CD14-positive monocyte (primary cell): ENCODE measurements around the gene KDM6A. TPM values are rescaled to one million over a fixed set of nuclear protein-coding genes. Genes with fewer than 3 reads are reported as not detected.
"Not testable (repeated sequence)": the region's sequence is repeated elsewhere in the genome, so short reads cannot be mapped to it uniquely, and the experiment has no call there.

Experiments
- DNase-seq, 3 donors: peaks; one replicate each; pipeline ENCODE4 v3.0.0-alpha.2; 2011 to 2022
- H2AFZ ChIP-seq: 2 replicates; pipeline ENCODE4 v1.6.0; 2012; ENCODE audit warnings: mild to moderate bottlenecking, low read depth, low read length, inconsistent platforms; ENCODE audit not compliant: insufficient read depth, poor library complexity, severe bottlenecking
- H3K27ac ChIP-seq, 2 donors: 1 replicate in 1 of 2; 2 replicates in 1 of 2; pipeline ENCODE4 v1.5.1; 2012 to 2013; ENCODE audit warnings: low read length in 2 of 2, control low read depth in 1 of 2, inconsistent platforms in 1 of 2, low read depth in 1 of 2, mild to moderate bottlenecking in 1 of 2
- H3K27me3 ChIP-seq, 2 donors: one replicate each; pipeline versions ENCODE4 v1.6.0 to v1.6.1; 2011 to 2013; ENCODE audit warnings: low read length in 2 of 2; ENCODE audit not compliant: control insufficient read depth in 2 of 2, insufficient read depth in 2 of 2
- H3K36me3 ChIP-seq, 2 donors: replicated peaks in 1 of 2; 1 replicate in 1 of 2; 2 replicates in 1 of 2; pipeline versions ENCODE4 v1.5.1 to v1.6.1; 2012 to 2013; ENCODE audit warnings: low read length in 2 of 2, control low read depth in 1 of 2, inconsistent platforms in 1 of 2, mild to moderate bottlenecking in 1 of 2; ENCODE audit not compliant: insufficient read depth in 2 of 2, control insufficient read depth in 1 of 2
- H3K4me1 ChIP-seq, 2 donors: 1 replicate in 1 of 2; 2 replicates in 1 of 2; pipeline versions ENCODE4 v1.5.1 to v1.6.1; 2012 to 2013; ENCODE audit warnings: low read length in 2 of 2, control low read depth in 1 of 2, inconsistent platforms in 1 of 2, mild to moderate bottlenecking in 1 of 2, moderate library complexity in 1 of 2; ENCODE audit not compliant: insufficient read depth in 2 of 2, control insufficient read depth in 1 of 2
- H3K4me2 ChIP-seq: replicated peaks from 2 replicates; pipeline ENCODE3; 2012; ENCODE audit warnings: low read length, moderate library complexity, mild to moderate bottlenecking; ENCODE audit not compliant: poor library complexity, severe bottlenecking; ENCODE audit errors: extremely low read depth
- H3K4me3 ChIP-seq, 3 experiments: fragments of 200-600 bp in 1 of 3; sonication (generic) in 1 of 3; replicated peaks in 1 of 3; 1 replicate in 2 of 3; 2 replicates in 1 of 3; pipeline ENCODE4 v1.5.1; 2011 to 2013; ENCODE audit warnings: low read length in 3 of 3, mild to moderate bottlenecking in 3 of 3, control low read depth in 2 of 3, low read depth in 2 of 3, inconsistent platforms in 1 of 3, moderate library complexity in 1 of 3
- H3K79me2 ChIP-seq: 2 replicates; pipeline ENCODE4 v1.6.0; 2012; ENCODE audit warnings: mild to moderate bottlenecking, control low read depth, inconsistent platforms, low read length, moderate library complexity; ENCODE audit not compliant: insufficient read depth
- H3K9ac ChIP-seq: 2 replicates; pipeline ENCODE4 v1.6.0; 2017; ENCODE audit warnings: low read length, mild to moderate bottlenecking; ENCODE audit not compliant: insufficient read depth, poor library complexity, severe bottlenecking
- H3K9me3 ChIP-seq, 2 donors: replicated peaks in 1 of 2; 1 replicate in 1 of 2; 2 replicates in 1 of 2; pipeline versions ENCODE4 v1.5.1 to v1.6.1; 2012 to 2013; ENCODE audit warnings: low read length in 2 of 2, control low read depth in 1 of 2; ENCODE audit not compliant: control insufficient read depth in 1 of 2, insufficient read depth in 1 of 2
- H4K20me1 ChIP-seq: 2 replicates; pipeline ENCODE4 v1.6.0; 2012; ENCODE audit warnings: mild to moderate bottlenecking, low read length, control low read depth, moderate library complexity; ENCODE audit not compliant: insufficient read depth
- H3K27ac Mint-ChIP-seq, 7 donors: one replicate each; pipeline ENCODE4 v1.8.0; 2020; ENCODE audit warnings: mild to moderate bottlenecking in 7 of 7, mixed read lengths in 7 of 7, moderate library complexity in 6 of 7, inconsistent platforms in 2 of 7
- H3K27me3 Mint-ChIP-seq, 3 donors: one replicate each; pipeline ENCODE4 v1.8.0; 2021 to 2022; ENCODE audit warnings: low read depth in 3 of 3, mild to moderate bottlenecking in 3 of 3, mixed read lengths in 3 of 3, moderate library complexity in 3 of 3, inconsistent platforms in 1 of 3
- H3K36me3 Mint-ChIP-seq, 2 donors: one replicate each; pipeline ENCODE4 v1.8.0; 2020; ENCODE audit warnings: mixed read lengths in 2 of 2, inconsistent platforms in 1 of 2, mild to moderate bottlenecking in 1 of 2
- H3K4me1 Mint-ChIP-seq: one replicate; pipeline ENCODE4 v1.8.0; 2020; ENCODE audit warnings: mild to moderate bottlenecking, mixed read lengths
- H3K4me3 Mint-ChIP-seq, 2 donors: one replicate each; pipeline ENCODE4 v1.8.0; 2020; ENCODE audit warnings: mild to moderate bottlenecking in 2 of 2, mixed read lengths in 2 of 2, moderate library complexity in 1 of 2
- H3K9me3 Mint-ChIP-seq, 7 donors: one replicate each; pipeline ENCODE4 v1.8.0; 2020 to 2022; ENCODE audit warnings: mixed read lengths in 7 of 7, mild to moderate bottlenecking in 6 of 7, moderate library complexity in 6 of 7, inconsistent platforms in 2 of 7
- CTCF ChIP-seq: fragments of 200-600 bp; IDR thresholded peaks from one replicate; pipeline ENCODE4 v1.8.0; 2022; ENCODE audit warnings: antibody characterized with exemption, mild to moderate bottlenecking
- WGBS: methylation state at CpG from one replicate; pipeline ENCODE4 v1.1.5; 2013; ENCODE audit warnings: missing lambda C conversion rate; ENCODE audit not compliant: insufficient coverage; 5-methylcytosine and 5-hydroxymethylcytosine counted together
- intact Hi-C, 2 donors: fragments of 100-400 bp; cut with micrococcal nuclease; formaldehyde crosslinking; loops; one replicate each; pipeline versions ENCODE4 v1.15.0 to v1.15.1; 2023
- polyA plus RNA-seq, 3 donors: library from polyadenylated mRNA; depleted of rRNA in 1 of 3; unstranded in 2 of 3; stranded (reverse) in 1 of 3; fragments of 300-500 nt in 2 of 3; fragments of >200 nt in 1 of 3; fragmentation: Illumina TruSeq in 2 of 3; gene quantifications; 1 replicate in 2 of 3; 2 replicates in 1 of 3; pipeline ENCODE4 v1.2.3, GENCODE V29; 2012 to 2021

Gene KDM6A
- polyA plus RNA-seq, 3 donors: 7.6 to 35.0 (median 13.8) TPM

- Histone ChIP-seq H3K36me3 (no peaks in the 10 kb centered on the region), H3K9ac (no peak within 1 kb of the TSS), H3K9me3 (no peaks in the 10 kb centered on the region), H3K79me2 (no peaks in the 10 kb centered on the region), H2AFZ (no peak within 1 kb of the TSS), H4K20me1 (no peaks in the 10 kb centered on the region), H3K4me1 (no peaks in the 10 kb centered on the region), H3K4me3 (no peak within 1 kb of the TSS), H3K27me3 (no peaks in the 10 kb centered on the region), H3K27ac (no peak within 1 kb of the TSS), H3K4me2 (no peak within 1 kb of the TSS)
- 100% methylated on average over 3 of the region's 16 CpGs for WGBS
- H3K4me3 Mint-ChIP-seq: no peak within 1 kb of the TSS
- H3K27ac Mint-ChIP-seq: no peak within 1 kb of the TSS
- no peaks in the 10 kb centered on the region for H3K4me1 Mint-ChIP-seq
- intact Hi-C loops: no loop called here
- peaks cover 0 to 5% (median 0%) of the 10 kb centered on the region in 7 donors for H3K9me3 Mint-ChIP-seq
- TF ChIP-seq CTCF: no peak
- peaks cover 0 to 19% (median 0%) of the 10 kb centered on the region in 3 donors for H3K27me3 Mint-ChIP-seq
- no peak for DNase-seq
- H3K36me3 Mint-ChIP-seq: no peaks in the 10 kb centered on the region
Observed at GRCh38 chrX:44843753-44844152, 29.2 kb upstream of the KDM6A start, which contains the start of gene DUSP21. TSS of gene DUSP21 (plus strand) at chrX:44844021. CDS start at chrX:44844133, 112 bp downstream.

- Histone ChIP-seq H3K4me2 (no peak overlapping the region), H3K79me2 (no peaks in the 10 kb centered on the region), H3K4me3 (no peak overlapping the region), H3K27me3 (no peaks in the 10 kb centered on the region), H3K9me3 (no peaks in the 10 kb centered on the region), H2AFZ (no peak overlapping the region), H3K4me1 (no peaks in the 10 kb centered on the region), H3K27ac (no peak overlapping the region), H3K36me3 (no peaks in the 10 kb centered on the region), H4K20me1 (no peaks in the 10 kb centered on the region), H3K9ac (no peak overlapping the region)
- no peak for TF ChIP-seq CTCF
- H3K4me1 Mint-ChIP-seq: no peaks in the 10 kb centered on the region
- peaks cover 0 to 5% (median 0%) of the 10 kb centered on the region in 7 donors for H3K9me3 Mint-ChIP-seq
- H3K36me3 Mint-ChIP-seq: no peaks in the 10 kb centered on the region
- H3K27ac Mint-ChIP-seq: no peak overlapping the region
- intact Hi-C loops: no loop called here
- peaks cover 0 to 19% (median 0%) of the 10 kb centered on the region in 3 donors for H3K27me3 Mint-ChIP-seq
- H3K4me3 Mint-ChIP-seq: no peak overlapping the region
- DNase-seq: no peak
- 100% methylated on average over 11 of the region's 26 CpGs for WGBS
Observed at GRCh38 chrX:44844204-44844603, 28.8 kb upstream of the KDM6A start.

- H3K4me1 ChIP-seq, H3K36me3 ChIP-seq, H4K20me1 ChIP-seq, H3K9ac ChIP-seq, H3K9me3 Mint-ChIP-seq, H3K9me3 ChIP-seq, H3K27ac Mint-ChIP-seq, H3K4me3 Mint-ChIP-seq, intact Hi-C loops, H3K4me1 Mint-ChIP-seq, H3K27me3 ChIP-seq, H3K27ac ChIP-seq, H3K4me3 ChIP-seq, DNase-seq, H3K79me2 ChIP-seq, H3K36me3 Mint-ChIP-seq, H2AFZ ChIP-seq, H3K4me2 ChIP-seq: not testable (repeated sequence)
- no CpG with 5 or more reads among the region's 6 CpGs for WGBS
- peaks cover 0 to 20% (median 0%) of the 10 kb centered on the region in 3 donors for H3K27me3 Mint-ChIP-seq
Observed at GRCh38 chrX:44850891-44851290, 22.1 kb upstream of the KDM6A start.
